HG03521 (cell line): ENCODE measurements around the gene GRIK5.

Source experiments
- ATAC-seq: cut with Tn5 transposase; IDR thresholded peaks from one replicate; pipeline ENCODE4 v1.9.1; 2021; ENCODE audit warnings: mild to moderate bottlenecking, moderate library complexity; ENCODE audit not compliant: unreplicated experiment

Gene GRIK5

GRCh38 chr19:41958367-41959055 lies 111.5 kb downstream of the GRIK5 start:
- ATAC-seq = peak; percentile 34

GRCh38 chr19:41957838-41958366 lies 112.1 kb downstream of the GRIK5 start:
- ATAC-seq = no peak

- no peak for ATAC-seq
Observed at GRCh38 chr19:41957161-41957837, 112.7 kb downstream of the GRIK5 start.

DNA sequence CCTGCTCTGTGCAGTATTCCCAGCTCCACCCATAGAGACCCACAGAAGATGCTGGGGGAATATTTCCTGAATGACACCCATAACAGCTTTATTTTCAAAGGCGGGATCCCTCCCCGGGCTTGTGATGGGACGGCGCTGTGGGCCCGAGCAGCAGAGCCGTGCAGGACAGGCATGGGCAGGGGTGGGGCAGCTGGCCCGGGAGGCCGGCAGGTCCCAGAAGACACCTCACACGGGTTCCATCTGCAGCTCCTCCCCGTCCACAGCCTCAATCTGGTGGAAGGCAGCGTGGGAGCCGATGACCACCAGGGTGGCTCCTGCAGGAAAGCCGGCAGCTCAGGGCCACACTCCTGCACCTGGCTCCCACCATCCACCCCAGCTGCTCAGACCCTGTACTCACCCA lies 113.4 kb downstream of the GRIK5 start:
- ATAC-seq = no peak

GRCh38 chr19:41955521-41955920 lies 114.5 kb downstream of the GRIK5 start:
- no peak for ATAC-seq

- no peak for ATAC-seq
Observed at GRCh38 chr19:41951686-41952172, 118.3 kb downstream of the GRIK5 start.
